LHCN-M2 (cell line): ENCODE data around the gene EYA2. TPM values are rescaled to one million over a fixed set of nuclear protein-coding genes. Genes with fewer than 3 reads are reported as not detected.
"Not testable (repeated sequence)": the region's sequence is repeated elsewhere in the genome, so short reads cannot be mapped to it uniquely, and the experiment has no call there.

ENCODE experiments used
- DNase-seq: peaks from one replicate; pipeline ENCODE4 v3.0.0-alpha.2; 2012; ENCODE audit warnings: low read depth
- total RNA-seq: library from RNA; depleted of rRNA; stranded (reverse); fragments of >200 nt; gene quantifications from 2 replicates; pipeline ENCODE4 v1.2.3, GENCODE V29; 2014

EYA2 gene
- total RNA-seq, 1 experiment from 2014 or later = 0.11 TPM

GRCh38 chr20:46894971-46895905 lies 595 bp downstream of the EYA2 start:
- peak; percentile 11 for DNase-seq

GRCh38 chr20:46895906-46896242 lies 1.2 kb downstream of the EYA2 start:
- no peak for DNase-seq

DNA sequence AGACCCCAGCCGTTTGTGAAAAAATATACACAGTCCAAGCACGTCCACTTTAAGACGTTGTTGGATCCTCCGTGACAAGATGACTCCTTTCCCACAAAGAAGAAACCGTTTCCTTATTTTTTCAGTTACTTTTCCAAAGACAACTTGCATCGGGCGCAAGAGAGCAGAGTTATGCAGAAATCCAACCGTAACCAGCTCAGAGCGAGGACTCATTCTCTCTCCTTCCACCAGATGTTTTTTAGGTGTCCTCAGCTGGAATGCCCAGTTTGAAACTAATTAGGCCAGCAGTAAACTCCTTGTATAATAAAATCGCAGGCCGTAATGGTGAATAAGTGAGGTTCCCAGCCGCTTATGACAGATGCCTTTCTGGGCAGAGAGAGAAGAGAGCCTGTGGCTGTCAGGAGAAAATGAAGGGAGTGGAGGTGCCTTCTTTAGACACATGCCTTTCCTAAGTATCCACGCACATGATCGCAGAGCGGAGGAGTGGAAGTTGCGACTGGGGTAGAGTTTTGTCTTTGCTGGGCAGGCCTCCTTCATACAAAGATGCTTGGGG lies 2.8 kb downstream of the EYA2 start:
- DNase-seq = no peak

DNA sequence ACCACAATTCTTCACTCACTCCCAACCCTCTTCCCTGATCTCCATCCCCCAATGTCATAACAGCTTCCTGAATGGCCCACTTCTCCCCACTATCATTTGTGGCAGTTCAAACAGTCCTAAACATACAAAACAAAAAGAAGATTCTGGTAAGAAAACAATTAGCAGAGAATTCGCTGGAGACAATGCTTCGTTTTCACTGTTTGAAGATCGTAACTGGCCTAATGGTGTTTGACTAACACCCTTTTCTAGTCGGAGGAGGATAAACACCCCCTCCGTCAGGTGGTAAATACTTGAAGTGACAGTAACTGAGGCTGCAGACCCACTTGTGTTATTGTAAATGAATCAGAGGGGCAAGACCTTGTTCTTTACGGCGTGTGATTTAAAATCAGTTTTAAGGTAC lies 3.8 kb downstream of the EYA2 start:
- no peak for DNase-seq

GRCh38 chr20:46899621-46900020 lies 5.0 kb downstream of the EYA2 start:
- DNase-seq = no peak

GRCh38 chr20:46900086-46900485 lies 5.4 kb downstream of the EYA2 start:
- DNase-seq = no peak

DNA sequence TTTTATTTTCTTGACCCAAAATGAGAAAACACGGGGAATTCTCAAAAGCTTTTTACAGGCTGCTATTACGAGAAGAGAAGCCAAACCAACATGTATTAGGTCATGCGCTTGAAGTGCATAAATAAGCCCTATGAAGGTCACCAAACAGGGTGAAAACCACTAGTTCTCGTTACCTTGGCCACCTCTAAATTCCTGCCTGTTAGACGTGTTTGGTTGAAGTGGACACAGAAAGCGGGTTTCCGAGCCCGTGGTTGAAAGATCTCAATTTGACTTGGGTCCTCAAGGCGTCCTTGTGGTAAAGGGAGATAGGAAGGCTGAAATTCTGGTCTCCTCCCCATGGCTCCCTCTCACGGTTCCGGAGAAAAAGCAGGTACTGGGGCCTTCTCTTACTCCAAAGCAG lies 6.2 kb downstream of the EYA2 start:
- DNase-seq = no peak

DNA sequence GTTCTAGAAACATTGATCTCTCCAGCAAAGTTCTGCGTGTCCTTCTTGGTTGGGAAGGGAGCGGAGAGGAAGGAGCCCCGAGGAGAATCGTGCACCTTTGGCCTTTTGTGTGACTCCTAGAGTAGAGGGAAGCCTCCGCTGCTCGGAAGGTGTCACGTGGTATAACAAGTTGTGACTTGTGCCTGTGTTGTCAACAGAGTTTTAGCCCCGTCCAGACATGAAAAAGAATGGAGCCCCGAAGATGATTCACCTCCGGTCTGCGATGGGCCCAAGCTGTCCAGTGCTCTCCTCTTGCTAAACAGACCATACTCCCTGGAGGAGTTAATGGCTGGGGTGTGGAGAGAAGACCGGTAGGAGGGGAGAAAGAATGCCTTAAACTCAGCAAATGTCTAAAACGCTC lies 7.0 kb downstream of the EYA2 start:
- DNase-seq = no peak

DNA sequence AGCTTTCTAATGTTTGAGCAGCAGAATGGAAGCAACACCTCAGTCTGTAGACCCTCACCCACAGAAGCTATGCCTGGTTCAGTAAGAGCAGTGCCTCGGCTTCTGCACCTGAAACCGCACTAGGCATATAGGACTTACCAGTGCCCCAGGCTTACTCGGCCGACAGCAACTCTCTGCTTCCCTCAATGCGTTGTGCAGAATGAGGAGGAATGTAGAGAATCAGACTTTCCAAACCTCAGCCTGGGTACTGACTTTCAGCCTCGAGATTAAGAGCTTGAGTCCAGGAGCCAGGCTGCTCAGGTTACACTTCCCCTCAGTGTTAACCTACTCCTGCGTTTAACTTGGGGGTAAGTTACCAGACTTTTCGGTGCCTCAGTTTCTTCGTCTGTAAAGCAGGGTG lies 8.6 kb downstream of the EYA2 start:
- DNase-seq = no peak

- DNase-seq = no peak
These were observed 9.3 kb downstream of the EYA2 start for GRCh38 chr20:46903937-46904336.

- DNase-seq = no peak
These were observed 10.9 kb downstream of the EYA2 start for GRCh38 chr20:46905364-46906125.

DNA sequence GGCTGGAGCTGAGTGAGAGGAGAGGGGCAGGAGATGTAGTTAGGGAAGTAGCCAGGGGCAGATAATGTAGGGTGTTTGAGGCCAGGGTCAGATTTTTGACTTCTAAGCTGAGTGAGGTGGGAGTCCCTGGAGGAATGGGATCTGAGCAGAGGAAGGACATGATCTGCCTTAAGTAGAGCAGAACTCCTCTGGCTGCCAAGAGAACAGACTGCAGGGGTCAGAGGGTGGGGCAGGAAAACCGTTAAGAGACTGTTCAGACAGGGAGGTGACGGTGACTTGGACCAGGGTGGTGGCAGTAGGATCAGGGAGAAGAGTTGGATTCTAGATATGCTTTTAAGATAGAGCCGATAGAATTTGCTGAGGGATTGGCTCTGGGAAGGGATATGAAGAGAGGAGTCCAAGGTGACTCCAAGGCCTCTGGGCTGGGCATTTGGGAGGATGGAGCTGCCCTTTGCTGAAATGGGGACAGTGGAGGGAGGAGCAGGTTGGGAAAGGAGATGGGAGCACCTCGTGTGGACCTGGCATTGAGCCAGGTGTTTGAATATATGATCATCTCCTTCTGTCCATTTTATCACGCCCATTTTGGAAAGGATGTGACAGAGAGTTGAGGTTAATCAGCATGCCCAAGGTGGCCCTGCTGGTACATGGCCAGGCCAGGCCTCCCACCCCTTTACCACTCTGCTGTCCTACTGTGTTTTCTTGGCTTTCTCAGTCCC lies 18.8 kb downstream of the EYA2 start:
- DNase-seq = no peak

GRCh38 chr20:46914789-46915379 lies 20.2 kb downstream of the EYA2 start:
- peak; percentile 13 for DNase-seq

DNA sequence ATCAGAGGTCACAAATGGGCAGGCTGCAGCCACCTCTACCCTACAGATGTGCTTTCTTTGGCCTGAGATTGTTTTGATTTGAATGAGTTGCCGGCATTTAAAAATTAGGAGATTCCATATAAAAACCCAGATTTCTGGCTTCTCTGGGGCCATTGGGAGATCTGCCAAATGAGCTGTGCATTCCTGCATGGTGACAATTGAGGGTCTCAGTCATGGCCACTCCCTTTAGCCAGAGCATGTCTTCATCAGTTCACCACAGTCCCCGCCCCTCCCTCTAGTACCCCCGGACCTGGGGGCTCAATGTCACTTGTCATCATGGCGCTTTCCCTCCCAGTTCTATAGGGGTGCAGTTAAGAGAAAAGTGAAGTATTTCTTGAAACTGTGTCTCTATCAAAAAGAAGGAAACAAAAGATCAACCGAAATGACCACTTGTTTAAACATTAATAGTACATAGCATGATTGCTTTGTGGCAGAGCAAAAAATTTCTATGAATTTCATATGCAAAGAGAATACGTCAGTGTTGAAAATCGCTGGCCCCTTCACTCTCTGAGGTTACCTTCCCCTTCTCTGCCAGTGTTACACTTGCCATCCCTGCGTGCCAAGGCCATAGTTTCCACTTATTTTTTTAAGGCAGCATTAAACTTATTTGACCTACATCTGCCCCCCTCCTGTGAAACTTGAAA lies 21.1 kb downstream of the EYA2 start:
- DNase-seq = no peak

DNA sequence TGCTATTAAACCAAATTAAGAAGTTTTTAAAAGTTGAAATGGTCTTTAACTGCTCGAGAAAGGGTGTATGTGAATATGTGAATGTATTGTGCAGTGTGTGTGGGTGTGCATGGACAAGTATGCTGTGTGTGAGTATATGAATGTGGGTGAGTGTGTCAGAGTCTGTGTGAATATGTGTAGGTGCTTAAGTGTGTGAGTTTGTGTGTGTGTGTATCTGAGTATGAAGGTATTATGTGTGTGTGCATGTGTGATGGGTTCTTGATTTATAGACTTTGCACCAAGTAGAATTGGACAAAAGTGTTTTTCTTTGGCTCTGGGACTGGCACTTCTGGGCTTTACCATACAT lies 21.6 kb downstream of the EYA2 start:
- no peak for DNase-seq

DNA sequence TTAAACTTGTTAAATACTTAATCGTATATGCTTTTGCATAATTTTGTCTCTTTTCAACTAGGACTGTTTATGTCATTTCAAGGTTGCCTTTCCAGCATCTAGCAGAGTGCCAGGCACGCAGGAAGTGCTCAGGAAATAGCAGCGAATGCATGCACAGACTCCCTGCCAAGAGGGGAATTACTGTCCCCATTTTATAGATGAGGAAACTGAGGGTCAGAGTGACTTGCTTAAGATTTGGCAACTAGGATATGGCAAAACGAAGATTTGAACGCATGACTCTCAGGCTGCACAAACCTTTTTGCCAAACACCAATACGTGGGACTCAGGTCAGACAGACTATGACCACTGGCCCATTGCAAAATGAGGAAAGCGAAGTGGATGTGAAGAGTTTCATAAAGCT lies 22.5 kb downstream of the EYA2 start:
- no peak for DNase-seq

DNA sequence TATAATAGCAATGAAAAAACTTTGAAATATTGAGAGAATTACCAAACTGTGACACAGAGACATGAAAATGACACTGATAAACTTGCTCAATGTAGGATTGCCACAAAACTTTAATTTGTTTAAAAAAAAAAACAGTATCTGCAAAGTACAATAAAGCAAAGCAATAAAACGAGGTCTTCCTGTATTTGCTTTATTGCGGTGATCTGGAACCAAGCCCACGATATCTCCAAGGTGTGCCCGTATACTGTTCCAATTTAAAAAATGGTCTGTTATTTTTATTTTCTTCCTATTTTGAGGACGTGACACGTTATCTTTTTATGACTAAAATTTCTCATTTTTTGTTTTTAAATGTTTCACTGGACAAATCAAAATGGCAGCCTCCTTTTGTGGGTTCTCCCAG lies 25.5 kb downstream of the EYA2 start:
- no peak for DNase-seq

GRCh38 chr20:46922841-46923240 lies 28.2 kb downstream of the EYA2 start:
- not testable (repeated sequence) for DNase-seq

DNA sequence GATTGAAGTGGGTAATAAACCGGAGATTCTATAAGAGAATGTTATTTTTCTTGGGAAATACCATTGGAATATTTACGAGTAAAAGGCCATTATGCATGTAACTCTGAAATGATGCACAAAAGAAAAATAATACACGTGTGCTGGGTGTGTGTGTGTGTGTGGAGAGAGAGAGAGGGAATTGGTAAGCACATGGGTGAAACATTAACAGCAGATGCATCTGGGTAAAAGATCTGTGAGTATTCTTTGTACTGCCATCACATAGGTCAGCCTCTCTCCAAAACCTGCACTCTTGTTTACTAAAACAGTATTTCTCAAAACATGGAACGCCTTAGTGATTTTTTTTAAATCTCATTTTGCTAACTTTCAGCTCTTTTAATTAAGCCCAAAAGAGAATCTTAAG lies 28.9 kb downstream of the EYA2 start:
- DNase-seq = no peak

DNA sequence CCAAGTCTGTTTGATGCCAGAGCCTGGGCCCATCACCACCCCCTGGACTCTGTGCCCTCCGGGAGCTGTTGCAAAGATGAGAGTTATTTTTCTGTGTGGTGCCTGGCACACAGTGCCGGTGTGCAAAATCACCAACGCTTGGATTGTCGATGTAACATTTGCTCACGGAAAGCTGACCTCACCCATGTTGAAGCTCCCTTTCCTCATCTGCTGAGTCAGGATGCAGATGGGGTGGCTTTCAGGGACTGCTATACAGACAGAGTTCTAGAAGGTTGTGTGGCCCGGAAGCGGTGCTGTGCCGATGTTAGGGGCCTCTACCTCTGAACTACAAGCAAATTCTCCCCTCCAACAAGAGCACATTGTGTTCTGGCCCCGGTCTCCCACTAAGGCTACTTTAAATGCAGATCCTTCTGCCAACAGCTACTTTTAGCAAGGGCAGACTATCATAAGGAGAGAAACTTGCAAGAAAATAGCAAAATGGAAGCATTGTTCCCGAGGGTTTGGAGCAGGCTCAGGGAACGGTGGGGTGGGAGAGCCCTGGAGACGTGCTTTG lies 34.0 kb downstream of the EYA2 start:
- DNase-seq = no peak

DNA sequence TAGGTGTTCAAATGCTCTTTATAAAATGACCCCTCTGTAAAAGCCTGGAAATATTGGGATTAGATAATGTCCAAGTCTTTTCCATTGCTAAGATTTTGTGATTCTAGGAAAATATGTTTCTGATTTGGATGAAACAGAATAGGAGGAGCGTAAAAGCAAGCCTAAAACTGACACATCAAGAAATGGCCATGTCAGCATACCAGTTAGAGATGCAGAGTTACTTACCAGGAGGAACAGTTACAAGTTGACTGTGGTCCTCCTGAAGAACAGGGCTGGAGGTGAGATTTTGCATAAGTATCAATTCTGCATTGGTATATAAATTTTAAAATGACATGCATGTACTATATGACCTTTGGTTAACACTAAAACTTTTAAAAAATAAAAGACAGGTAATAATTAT lies 35.3 kb downstream of the EYA2 start:
- no peak for DNase-seq
